Endothelial cell (in vitro differentiated cells): ENCODE measurements around the gene GUCY2C. TPM values are rescaled to one million over a fixed set of nuclear protein-coding genes. Genes with fewer than 3 reads are reported as not detected.

Experiments used
- DNase-seq: peaks from one replicate; pipeline ENCODE4 v3.0.0; 2021; ENCODE audit warnings: low spot score
- H3K27ac Mint-ChIP-seq: one replicate; pipeline ENCODE4 v1.8.0; 2021; ENCODE audit warnings: mixed read lengths, inconsistent platforms; ENCODE audit not compliant: unreplicated experiment
- H3K27me3 Mint-ChIP-seq: one replicate; pipeline ENCODE4 v1.8.0; 2021; ENCODE audit warnings: mild to moderate bottlenecking, moderate library complexity, mixed read lengths, inconsistent platforms; ENCODE audit not compliant: unreplicated experiment
- H3K36me3 Mint-ChIP-seq: one replicate; pipeline ENCODE4 v1.8.0; 2021; ENCODE audit warnings: mild to moderate bottlenecking, low read depth, mixed read lengths, inconsistent platforms; ENCODE audit not compliant: unreplicated experiment
- H3K4me1 Mint-ChIP-seq: one replicate; pipeline ENCODE4 v1.8.0; 2021; ENCODE audit warnings: mild to moderate bottlenecking, mixed read lengths, inconsistent platforms; ENCODE audit not compliant: unreplicated experiment
- H3K4me3 Mint-ChIP-seq: one replicate; pipeline ENCODE4 v1.8.0; 2021; ENCODE audit warnings: mild to moderate bottlenecking, mixed read lengths, inconsistent platforms; ENCODE audit not compliant: unreplicated experiment
- H3K9me3 Mint-ChIP-seq: one replicate; pipeline ENCODE4 v1.8.0; 2021; ENCODE audit warnings: mixed read lengths, inconsistent platforms; ENCODE audit not compliant: unreplicated experiment
- CTCF ChIP-seq: fragments of 200-600 bp; sonication (generic); IDR thresholded peaks from one replicate; pipeline ENCODE4 v1.5.0; 2021; ENCODE audit warnings: antibody characterized with exemption; ENCODE audit not compliant: unreplicated experiment
- total RNA-seq: library from RNA; stranded (reverse); fragmentation: NEBNext Ultra II Directional; extraction: Animal tissue kit (Norgen Biotek cat#: 25700); gene quantifications from one replicate; pipeline ENCODE4 v1.2.1, GENCODE V29; 2021; ENCODE audit not compliant: unreplicated experiment

The GUCY2C gene
- total RNA-seq, 1 donor from 2014 or later, result 0.36 TPM

- H3K9me3 Mint-ChIP-seq, result no peaks in the 10 kb centered on the region
Measured at GRCh38 chr12:14571779-14572178, 124.6 kb downstream of the GUCY2C start.

GRCh38 chr12:14570231-14570630 lies 126.2 kb downstream of the GUCY2C start:
- no peak for DNase-seq
- no peak for TF ChIP-seq CTCF
- Mint-ChIP-seq H3K36me3 (peaks cover 5% of the 10 kb centered on the region), H3K27ac (no peak overlapping the region), H3K4me1 (peaks cover 16% of the 10 kb centered on the region), H3K4me3 (no peak overlapping the region), H3K9me3 (no peaks in the 10 kb centered on the region), H3K27me3 (peaks cover 4% of the 10 kb centered on the region)

More at GRCh38 chr12:14571779-14572178, 124.6 kb downstream of the GUCY2C start:
- no peak overlapping the region for H3K27ac Mint-ChIP-seq
- H3K36me3 Mint-ChIP-seq, result peaks cover 5% of the 10 kb centered on the region
- H3K4me1 Mint-ChIP-seq, result peaks cover 17% of the 10 kb centered on the region
- peaks cover 4% of the 10 kb centered on the region for H3K27me3 Mint-ChIP-seq
- H3K4me3 Mint-ChIP-seq, result no peak overlapping the region
- DNase-seq, result no peak
- TF ChIP-seq CTCF, result no peak

- no peaks in the 10 kb centered on the region for H3K9me3 Mint-ChIP-seq
- H3K4me1 Mint-ChIP-seq, result peaks cover 21% of the 10 kb centered on the region
- H3K27ac Mint-ChIP-seq, result peak within 1 kb of the TSS; percentile 16
- peak; percentile 37 for DNase-seq
- peaks cover 5% of the 10 kb centered on the region for H3K36me3 Mint-ChIP-seq
- H3K4me3 Mint-ChIP-seq, result peak within 1 kb of the TSS; percentile 84
- H3K27me3 Mint-ChIP-seq, result peaks cover 5% of the 10 kb centered on the region
- TF ChIP-seq CTCF, result no peak
Measured at GRCh38 chr12:14567351-14568162, 128.8 kb downstream of the GUCY2C start, which contains the start of gene PLBD1. Gene PLBD1 (minus strand): TSS chr12:14567883. CDS start chr12:14567696, 187 bp downstream.

- Mint-ChIP-seq H3K27ac (no peak overlapping the region), H3K36me3 (peaks cover 5% of the 10 kb centered on the region), H3K4me3 (no peak overlapping the region), H3K4me1 (peaks cover 35% of the 10 kb centered on the region), H3K9me3 (no peaks in the 10 kb centered on the region), H3K27me3 (peaks cover 5% of the 10 kb centered on the region)
- TF ChIP-seq CTCF, result no peak
- no peak for DNase-seq
Measured at GRCh38 chr12:14564336-14564959, 132.0 kb downstream of the GUCY2C start.

GRCh38 chr12:14563046-14563445 lies 133.4 kb downstream of the GUCY2C start:
- Mint-ChIP-seq H3K4me3 (no peak overlapping the region), H3K27ac (no peak overlapping the region), H3K4me1 (peaks cover 40% of the 10 kb centered on the region), H3K9me3 (no peaks in the 10 kb centered on the region), H3K27me3 (peaks cover 1% of the 10 kb centered on the region), H3K36me3 (peaks cover 2% of the 10 kb centered on the region)
- TF ChIP-seq CTCF, result no peak
- DNase-seq, result no peak
